Hepatocyte (in vitro differentiated cells): Measurements from ENCODE around the gene PRPF4.

Experiments used
- EZH2 ChIP-seq: fragments of 200-600 bp; sonication (generic); IDR thresholded peaks from 2 replicates; pipeline ENCODE4 v1.6.1; 2016; ENCODE audit warnings: antibody characterized with exemption, mild to moderate bottlenecking, borderline replicate concordance
- EZH2phosphoT487 ChIP-seq: fragments of 200-600 bp; sonication (generic); IDR thresholded peaks from one replicate; pipeline ENCODE4 v1.6.1; 2018; ENCODE audit warnings: antibody characterized with exemption, mild to moderate bottlenecking, low read depth, moderate library complexity; ENCODE audit not compliant: unreplicated experiment, severe bottlenecking
- TF ChIP-seq, protein P1 (sequence below): fragments of 200-600 bp; sonication (generic); IDR thresholded peaks from 2 replicates; pipeline ENCODE4 v1.5.1; 2016; ENCODE audit warnings: antibody characterized with exemption, mild to moderate bottlenecking; ENCODE audit not compliant: poor library complexity

DNA sequence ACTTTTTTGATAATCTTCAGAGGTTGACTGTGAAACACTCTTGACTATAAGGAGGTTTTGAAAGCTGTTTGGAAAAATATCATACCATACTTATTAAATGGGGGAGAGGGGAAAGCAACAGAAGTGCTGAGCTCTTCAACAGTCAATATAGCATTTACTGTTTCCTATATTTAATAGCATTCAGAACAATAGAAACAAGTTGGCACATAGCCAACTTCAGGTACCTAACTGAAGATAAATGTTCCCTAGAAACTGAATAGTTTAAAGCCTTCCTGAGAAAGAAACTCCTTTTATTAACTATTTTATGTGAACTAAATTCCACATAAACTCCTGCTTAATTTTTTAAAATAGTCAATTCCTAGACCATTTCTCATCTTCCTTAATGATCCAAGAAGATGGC lies 27.8 kb upstream of the PRPF4 start:
- TF ChIP-seq, protein P1, sequence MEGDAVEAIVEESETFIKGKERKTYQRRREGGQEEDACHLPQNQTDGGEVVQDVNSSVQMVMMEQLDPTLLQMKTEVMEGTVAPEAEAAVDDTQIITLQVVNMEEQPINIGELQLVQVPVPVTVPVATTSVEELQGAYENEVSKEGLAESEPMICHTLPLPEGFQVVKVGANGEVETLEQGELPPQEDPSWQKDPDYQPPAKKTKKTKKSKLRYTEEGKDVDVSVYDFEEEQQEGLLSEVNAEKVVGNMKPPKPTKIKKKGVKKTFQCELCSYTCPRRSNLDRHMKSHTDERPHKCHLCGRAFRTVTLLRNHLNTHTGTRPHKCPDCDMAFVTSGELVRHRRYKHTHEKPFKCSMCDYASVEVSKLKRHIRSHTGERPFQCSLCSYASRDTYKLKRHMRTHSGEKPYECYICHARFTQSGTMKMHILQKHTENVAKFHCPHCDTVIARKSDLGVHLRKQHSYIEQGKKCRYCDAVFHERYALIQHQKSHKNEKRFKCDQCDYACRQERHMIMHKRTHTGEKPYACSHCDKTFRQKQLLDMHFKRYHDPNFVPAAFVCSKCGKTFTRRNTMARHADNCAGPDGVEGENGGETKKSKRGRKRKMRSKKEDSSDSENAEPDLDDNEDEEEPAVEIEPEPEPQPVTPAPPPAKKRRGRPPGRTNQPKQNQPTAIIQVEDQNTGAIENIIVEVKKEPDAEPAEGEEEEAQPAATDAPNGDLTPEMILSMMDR, result no peak
- no peak for TF ChIP-seq EZH2
- TF ChIP-seq EZH2phosphoT487, result no peak
